Epithelial cell of esophagus (primary cell): ENCODE results near the gene CPVL.

Source experiments
- DNase-seq: peaks from one replicate; pipeline ENCODE4 v3.0.0; 2010; ENCODE audit warnings: low read depth
- H3K4me3 ChIP-seq: 2 replicates; pipeline ENCODE4 v1.5.1; 2011; ENCODE audit warnings: mild to moderate bottlenecking, low read length, control low read depth
- TF ChIP-seq, protein P1 (sequence below): IDR thresholded peaks from 2 replicates; pipeline ENCODE4 v1.5.1; 2011; ENCODE audit warnings: low read depth, mild to moderate bottlenecking, low read length, control low read depth, inconsistent platforms; ENCODE audit not compliant: insufficient read depth; ENCODE audit errors: missing control alignments

CPVL gene

DNA sequence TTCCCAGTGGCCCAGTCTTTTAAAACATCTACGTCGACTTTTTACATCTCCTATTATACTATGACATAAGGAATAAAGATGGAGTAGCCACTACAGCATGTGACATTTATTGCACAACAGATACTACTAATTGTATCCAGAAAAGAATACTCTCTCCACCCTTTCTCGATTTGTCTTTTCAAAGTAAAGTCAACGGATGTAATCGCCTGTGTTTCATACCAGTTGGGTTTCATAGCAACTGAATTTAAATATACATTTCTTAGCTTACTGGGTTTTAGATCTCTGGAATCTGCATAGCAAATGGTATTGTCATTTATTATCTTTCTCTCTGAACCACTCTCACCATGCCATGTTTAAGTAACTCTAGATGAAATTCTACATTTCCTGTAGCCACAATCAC lies 101.8 kb downstream of the CPVL start:
- no peak for DNase-seq
- no peak overlapping the region for H3K4me3 ChIP-seq

GRCh38 chr7:29043576-29043975 lies 102.8 kb downstream of the CPVL start:
- no peak for DNase-seq
- TF ChIP-seq, protein P1, sequence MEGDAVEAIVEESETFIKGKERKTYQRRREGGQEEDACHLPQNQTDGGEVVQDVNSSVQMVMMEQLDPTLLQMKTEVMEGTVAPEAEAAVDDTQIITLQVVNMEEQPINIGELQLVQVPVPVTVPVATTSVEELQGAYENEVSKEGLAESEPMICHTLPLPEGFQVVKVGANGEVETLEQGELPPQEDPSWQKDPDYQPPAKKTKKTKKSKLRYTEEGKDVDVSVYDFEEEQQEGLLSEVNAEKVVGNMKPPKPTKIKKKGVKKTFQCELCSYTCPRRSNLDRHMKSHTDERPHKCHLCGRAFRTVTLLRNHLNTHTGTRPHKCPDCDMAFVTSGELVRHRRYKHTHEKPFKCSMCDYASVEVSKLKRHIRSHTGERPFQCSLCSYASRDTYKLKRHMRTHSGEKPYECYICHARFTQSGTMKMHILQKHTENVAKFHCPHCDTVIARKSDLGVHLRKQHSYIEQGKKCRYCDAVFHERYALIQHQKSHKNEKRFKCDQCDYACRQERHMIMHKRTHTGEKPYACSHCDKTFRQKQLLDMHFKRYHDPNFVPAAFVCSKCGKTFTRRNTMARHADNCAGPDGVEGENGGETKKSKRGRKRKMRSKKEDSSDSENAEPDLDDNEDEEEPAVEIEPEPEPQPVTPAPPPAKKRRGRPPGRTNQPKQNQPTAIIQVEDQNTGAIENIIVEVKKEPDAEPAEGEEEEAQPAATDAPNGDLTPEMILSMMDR = no peak
- no peak overlapping the region for H3K4me3 ChIP-seq

More for the DNA sequence above, 101.8 kb downstream of the CPVL start:
- TF ChIP-seq, protein P1 = no peak

DNA sequence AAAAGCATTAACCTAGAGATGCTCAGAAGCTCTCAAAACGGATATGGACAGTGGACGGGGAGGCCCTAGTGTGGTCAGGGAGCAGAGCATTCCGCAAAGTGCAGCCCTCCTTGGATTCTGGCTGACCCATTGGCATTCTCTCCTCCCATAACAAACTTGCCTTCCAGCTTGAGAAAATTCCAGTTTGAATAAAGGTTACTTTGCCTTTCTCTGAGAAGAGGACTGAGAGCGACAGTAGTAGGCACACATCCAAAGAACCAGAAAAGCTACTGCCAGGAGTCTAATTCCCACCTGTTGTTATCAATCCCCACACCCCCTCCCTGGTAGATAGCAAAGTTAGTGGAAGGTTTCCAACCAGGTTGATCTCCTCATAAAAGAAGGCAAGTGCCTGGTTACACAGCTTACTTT lies 103.5 kb downstream of the CPVL start:
- no peak for DNase-seq
- no peak overlapping the region for H3K4me3 ChIP-seq
- TF ChIP-seq, protein P1 = no peak

DNA sequence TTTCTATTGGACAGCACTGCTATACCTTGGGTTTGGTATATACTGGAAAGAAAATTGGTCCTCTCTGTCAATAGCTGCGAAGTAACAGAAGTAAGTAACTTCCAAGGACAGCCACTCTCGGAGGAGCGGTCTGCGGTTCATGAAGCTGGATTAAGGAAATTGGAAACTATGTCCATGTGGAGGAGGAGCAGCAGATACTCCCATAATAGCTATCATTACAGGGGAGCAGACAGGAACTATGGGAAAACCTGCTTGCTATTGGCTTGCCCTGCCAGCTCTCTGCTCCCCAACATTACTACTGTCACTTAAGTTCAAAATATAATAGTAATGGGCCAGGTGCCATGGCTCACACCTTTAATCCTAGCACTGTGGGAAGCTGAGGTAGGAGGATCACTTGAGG lies 104.3 kb downstream of the CPVL start:
- no peak overlapping the region for H3K4me3 ChIP-seq
- TF ChIP-seq, protein P1 = no peak
- DNase-seq = no peak

DNA sequence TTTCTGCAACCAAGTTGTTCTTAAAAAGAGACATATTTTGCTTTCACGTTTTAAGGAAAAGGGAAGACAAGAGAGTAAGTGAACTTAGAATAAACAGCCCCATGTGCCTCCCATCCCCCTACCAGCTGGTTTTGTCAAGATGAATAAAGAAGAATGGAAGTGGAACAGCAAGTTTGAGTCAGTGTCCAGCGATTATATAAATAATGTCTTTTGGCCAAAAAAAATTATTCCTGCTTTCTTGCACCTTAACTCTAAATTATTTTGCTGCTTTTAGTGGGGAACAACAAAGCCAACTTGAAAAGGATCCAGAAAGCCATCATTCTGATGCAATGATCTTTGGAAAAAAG lies 105.8 kb downstream of the CPVL start:
- DNase-seq = no peak
- TF ChIP-seq, protein P1 = no peak

DNA sequence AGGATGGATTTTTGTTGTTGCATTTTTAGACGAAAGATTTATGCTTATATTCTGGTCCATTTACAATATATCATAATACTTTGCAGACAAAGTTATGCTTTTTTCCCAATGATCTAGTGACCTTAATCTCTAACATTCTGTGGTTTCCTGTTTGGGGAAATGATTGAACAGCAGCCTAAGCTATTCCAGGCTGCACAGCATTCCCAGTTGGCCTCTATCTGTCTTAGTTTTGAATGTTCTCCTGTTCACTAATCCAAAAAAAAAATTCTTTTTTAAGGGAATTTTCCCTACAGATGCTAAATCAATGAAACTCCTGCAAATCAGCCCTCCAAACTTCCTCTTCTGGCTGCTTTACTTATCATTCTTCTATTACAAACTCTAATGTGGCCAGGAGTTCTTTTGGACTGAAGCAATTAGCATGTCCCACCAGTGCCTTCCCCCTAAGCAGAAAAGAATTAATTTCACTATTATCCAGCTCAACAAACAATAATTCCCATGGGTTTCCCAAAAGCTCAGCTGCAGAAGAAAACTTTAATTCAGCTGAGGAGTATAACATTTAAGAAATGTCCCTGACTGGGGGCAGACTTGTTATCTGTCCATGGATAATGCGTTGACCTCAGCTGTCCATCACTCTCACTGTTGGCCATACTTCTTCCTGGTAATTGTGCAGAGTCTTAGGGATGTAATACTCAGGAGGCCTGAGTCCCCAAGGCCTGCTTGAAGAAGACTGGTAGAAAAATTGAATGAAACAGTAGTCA lies 106.3 kb downstream of the CPVL start:
- H3K4me3 ChIP-seq = no peak overlapping the region
- no peak for DNase-seq
- TF ChIP-seq, protein P1 = no peak

More for the DNA sequence above, 105.8 kb downstream of the CPVL start:
- H3K4me3 ChIP-seq = no peak overlapping the region

- DNase-seq = peak; percentile 7
- TF ChIP-seq, protein P1 = no peak
- H3K4me3 ChIP-seq = no peak overlapping the region
Observed at GRCh38 chr7:29038463-29038862, 107.9 kb downstream of the CPVL start.
